ENCODE results near the gene SYTL5.
"Not testable (repeated sequence)": the region's sequence is repeated elsewhere in the genome, so short reads cannot be mapped to it uniquely, and the experiment has no call there.

The SYTL5 gene

DNA sequence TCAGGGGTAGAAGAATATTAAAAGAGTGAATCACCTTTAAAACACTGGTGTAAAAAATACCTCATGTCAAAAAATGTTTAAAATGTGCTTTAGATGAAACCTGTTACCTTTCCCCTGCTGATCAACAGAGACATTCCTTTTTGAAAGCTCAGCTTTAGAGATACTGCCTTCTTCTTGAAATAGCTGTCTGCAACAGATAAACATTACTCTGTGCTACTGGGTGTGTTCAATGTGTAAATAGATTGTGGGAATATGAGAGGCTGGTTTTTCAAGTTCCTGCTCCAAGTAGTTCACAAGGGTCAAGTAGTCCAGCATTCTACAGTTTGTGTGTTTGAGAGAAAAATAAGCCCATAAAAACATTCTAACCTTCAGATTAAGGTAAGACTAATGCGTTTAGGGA lies at the start of gene SYTL5:
Gene SYTL5 (plus strand): TSS at position 263 of the 400 bp plus-strand sequence. CDS start 27,337 bp downstream, outside the sequence.
- no peak for DNase-seq (ENCODE audit: low read depth in 2 of 2)

DNA sequence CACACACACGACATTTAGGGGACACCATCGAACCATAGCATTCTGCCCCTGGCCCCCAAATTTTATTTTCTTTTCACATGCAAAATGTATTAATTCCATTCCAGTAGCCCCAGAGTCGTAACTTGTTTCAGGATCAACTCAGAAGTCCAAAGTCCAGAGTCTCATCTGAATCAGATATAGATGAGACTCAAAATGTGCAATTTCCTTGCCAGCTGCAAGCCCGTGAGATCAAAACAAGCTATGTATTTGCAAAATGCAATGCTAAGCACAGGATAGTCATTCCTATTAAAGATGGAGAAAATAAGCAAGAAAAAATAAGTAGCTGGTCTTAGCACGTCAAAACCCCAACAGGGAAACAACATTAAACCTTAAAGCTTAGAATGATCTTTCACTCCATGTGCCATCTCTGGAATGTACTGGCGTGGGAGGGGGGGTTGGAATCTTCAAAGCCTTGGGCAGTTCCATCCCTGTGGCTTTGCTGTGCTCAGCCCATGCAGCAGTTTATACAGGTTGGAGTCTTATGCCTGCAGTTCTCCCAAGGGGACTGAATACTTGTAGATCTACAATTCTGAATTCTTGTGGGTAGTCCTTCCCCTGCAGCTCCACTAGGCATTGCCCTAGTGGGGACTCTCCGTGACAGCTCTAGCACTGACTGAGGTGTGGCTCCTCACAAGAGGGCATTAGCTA lies 47.7 kb upstream of the SYTL5 start:
- no peak for DNase-seq (ENCODE audit: low read depth in 2 of 2)

DNA sequence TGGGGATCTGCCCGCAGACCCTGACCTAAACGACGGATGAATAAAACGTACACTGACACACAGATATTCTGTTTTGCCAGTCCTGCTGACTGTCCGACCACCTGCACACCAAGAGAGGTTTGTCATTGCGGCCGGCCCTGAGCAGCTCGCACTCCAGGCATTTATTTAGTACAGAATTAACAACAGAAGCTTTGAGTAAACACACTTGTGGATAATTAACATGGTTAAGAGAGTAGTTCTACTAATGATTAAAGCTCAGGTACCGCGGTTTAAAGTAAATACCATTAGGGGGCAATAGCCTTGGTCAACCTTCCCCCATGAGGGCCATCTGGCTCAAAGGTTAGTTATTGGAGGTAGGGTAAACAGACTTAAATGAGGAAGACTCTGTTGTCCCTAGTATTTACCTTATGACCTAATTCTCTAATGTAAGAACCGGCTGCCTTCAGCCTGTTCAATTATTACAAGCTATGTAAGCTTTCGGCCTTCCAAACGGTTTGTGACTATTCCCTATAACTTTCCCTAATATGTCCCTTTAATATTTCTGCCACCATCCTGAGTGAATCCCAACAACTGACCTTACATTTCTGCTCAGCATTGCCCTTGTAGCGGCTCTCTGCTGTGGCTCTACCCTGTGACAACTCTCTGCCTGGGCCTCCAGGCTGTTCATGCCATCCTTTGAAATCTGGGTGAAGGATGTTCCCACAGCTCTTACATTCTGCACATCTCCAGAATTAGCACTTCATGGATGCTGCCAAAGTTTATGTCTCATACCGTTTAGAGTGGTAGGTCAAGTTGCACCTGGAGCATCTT lies 46.9 kb upstream of the SYTL5 start:
- DNase-seq (ENCODE audit: low read depth in 2 of 2): no peak

DNA sequence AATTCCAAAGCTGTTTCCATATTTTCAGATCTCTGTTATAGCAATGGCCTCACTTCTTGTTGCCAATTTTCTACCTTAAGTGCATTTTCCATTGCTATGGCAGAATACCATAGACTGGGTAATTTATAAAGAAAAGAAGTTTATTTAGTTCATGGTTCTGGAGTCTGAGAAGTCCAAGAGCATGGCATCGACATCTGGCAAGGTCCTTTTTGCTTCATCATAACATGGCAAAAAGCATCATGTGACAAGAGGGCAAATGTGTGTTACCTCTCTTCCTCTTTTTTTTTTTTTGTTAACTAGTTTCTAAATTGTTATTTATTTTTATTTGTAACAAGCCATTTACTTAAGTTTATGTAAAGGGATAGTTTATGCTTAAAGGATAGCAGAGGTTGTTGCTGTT lies 45.2 kb upstream of the SYTL5 start:
- no peak for DNase-seq (ENCODE audit: low read depth in 2 of 2)

DNA sequence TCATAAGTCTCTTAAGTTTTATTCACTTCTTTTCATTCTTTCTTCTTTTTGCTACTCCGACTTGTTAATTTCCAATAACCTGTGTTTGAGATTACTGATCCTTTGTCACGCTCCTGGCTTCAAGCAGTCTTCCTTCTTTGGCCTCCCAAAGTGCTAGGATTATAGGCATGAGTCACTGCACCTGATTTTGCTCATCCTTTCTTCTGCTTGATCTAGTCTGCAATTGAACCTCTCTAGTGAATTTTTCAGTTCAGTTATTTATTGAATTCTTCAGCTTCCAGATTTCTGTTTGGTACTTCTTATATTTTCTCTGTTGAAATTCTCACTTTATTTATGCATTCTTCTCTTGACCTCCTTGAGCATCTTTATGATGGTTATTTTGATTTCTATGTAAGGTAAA lies 38.6 kb upstream of the SYTL5 start:
- DNase-seq (ENCODE audit: low read depth in 2 of 2): no peak

DNA sequence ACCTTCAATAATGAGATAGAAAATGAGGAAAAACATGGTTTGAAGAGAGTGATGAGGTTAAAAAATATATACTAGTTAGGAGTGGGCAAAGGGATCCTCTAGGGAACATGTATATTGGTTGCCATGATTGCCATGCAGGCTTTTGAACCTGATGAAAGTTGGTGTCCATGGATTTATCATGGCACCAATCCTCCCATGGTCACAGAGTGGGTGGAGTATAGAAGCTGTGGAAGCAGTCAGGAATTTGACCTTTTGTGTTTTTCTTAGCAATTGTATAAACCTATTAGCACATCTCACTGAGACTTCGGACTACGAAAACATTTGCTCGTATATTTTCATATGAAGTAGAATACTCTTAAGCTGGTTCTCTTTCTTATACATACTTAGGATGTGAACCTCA lies 30.9 kb upstream of the SYTL5 start:
- no peak for DNase-seq (ENCODE audit: low read depth in 2 of 2)

DNA sequence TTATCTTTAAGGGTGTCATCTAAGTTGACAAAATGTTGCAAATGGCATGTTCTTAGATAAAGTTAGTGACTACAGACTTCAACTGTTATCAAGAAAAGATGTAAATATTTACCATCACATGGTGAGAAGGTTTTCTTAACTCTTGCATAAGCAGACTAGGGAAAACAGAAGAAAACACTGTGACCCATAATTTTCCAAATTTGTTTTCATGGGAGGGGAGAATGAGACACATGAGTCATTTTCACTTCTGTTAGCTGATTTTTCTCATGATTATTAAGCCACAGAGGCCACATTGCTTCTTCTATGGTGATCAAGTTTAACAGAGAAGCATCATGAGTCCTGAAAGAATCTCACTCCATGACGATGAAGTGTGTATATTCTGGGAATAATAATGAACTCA lies 30.2 kb upstream of the SYTL5 start:
- DNase-seq (ENCODE audit: low read depth in 2 of 2): no peak

DNA sequence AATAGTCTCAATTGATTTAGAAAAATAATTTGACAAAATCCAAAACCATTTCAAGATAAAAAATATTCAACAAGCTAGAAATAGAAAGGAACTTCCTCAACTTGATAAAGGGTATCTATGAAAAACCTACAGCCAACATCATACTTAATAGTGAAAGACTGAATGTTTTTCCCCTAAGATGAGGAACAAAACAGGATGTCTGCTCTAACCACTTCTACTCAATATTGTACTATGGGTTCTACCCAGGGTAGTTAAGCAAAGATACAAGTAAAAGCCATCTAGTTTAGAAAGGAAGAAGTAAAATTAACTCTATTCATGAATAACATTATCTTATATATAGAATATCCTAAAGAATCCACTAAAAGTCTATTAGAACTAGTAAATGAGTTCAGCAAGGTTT lies 21.5 kb upstream of the SYTL5 start:
- DNase-seq (ENCODE audit: low read depth in 2 of 2): no peak

DNA sequence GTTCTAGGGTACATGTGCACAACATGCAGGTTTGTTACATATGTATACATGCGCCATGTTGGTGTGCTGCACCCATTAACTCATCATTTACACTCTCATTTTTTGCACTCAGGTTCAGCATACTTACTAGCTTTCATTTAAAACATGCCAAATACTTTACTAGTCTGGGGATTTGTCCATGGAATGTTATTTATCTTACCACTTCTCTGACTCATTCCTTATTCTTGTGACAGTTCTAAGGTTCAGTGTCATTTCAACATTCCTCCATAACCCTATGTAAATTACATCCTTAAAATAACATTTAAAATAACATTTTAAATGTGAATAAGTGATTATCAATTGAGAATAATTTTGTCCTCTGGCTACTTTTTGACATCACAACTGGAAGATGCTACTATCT lies 19.5 kb upstream of the SYTL5 start:
- no peak for DNase-seq (ENCODE audit: low read depth in 2 of 2)

DNA sequence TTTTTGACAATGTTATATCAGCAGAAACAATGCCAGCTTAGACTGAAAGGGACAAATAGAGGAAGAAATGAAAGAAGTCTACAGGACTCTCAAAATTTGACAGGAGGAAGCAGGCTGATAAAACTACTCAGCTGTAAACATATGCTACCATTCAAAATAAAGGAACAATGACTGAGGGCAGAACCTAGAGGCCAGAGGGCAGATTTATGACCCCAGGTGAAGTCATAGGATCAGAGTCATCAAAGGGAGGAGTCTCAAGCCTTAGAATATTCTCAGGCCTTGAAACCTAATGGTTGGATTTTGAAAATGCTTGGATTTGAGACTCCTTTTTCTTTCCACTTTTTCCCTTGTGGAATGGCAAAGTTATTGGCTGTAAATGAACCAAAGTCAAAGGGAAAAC lies 17.0 kb upstream of the SYTL5 start:
- DNase-seq (ENCODE audit: low read depth in 2 of 2): no peak

DNA sequence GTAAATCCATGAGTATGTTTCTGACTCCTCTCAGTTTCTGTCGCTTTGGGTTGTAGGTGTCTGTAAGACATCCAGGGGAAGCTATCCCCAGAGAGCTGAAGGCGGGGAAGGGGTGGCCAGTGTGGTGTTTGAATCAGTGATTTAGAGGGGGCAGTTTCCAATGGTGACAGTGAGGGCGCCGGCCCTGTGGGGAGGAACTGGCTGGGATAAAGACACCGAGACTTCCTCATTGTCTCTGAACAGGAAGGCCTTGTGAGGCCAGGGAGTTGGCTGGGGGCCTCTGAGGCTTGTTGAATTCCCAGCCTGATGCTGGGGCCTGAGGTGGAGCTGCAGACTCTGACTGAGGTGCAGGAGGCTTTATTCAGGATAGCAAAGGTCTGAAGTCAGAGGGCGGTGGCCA lies 15.1 kb upstream of the SYTL5 start:
- not testable (repeated sequence) for DNase-seq (ENCODE audit: low read depth in 2 of 2)

DNA sequence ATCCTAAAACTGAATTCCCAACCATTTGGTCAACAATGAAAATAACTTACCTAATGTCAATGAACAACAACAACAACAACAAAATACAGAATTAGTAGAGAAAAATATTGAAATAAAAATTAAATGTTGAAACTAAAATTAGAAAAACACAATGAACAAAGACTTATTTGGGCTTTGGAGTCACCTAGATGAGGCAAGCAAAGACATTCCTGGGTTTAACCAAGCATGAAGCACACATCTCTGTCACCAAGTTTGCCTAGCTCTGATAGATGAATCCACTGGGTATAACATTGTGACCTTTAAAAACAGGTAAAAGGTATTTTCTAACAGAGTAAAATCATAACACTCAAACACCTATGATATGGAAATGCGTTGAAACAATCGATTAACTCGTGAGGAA lies 13.2 kb upstream of the SYTL5 start:
- no peak for DNase-seq (ENCODE audit: low read depth in 2 of 2)

DNA sequence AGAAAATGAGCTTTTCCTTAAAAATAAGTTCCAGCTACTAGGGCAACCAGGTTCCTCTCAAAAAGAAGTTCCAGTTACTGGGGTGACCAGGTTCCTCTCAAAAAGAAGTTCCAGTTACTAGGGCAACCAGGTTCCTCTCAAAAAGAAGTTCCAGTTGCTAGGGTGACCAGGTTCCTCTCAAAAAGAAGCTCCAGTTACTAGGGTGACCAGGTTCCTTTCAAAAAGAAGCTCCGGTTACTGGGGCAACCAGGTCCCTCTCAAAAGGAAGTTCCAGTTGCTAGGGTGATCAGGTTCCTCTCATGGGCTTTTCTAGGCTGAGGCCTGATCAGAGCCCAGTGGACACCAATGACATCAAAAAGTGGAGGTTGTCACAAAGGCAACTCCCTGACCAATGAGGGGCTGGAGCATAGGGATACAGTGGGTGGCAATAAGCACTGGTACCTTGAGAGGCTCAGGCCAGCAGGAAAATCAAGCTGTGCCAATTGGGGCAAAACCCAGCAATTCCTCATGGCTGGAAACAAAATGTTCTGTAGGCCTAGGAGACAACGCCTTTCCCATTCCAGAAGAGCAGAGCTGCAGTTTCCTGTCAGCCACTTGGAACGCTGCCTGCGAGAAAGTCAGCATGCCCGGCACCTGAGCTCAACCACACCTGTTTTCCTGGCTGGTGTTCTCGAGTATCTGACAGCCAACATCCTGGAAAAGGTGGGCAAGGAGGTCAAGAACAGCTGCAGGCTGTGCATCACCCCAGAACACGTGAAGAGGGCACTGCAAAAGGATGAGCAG lies 12.3 kb upstream of the SYTL5 start:
- DNase-seq (ENCODE audit: low read depth in 2 of 2): no peak

DNA sequence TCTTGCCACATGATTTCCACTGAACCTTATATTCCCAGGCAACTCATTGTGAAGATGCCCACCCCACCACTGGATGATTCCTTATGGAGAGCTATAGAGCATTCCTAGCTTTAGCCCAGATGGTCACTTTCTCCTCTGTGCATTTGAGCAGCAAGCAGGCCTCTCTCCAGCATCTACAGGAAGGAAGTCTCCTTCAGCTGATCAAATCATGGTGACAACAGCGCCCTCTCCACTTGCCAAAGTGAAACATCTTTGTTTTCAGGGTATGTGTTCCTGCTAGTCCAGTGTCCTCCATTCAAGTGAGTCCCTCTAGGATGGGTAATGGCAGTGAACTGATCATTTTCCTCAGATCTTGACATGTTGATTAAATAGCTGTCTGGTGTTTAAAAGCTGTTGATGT lies 10.9 kb upstream of the SYTL5 start:
- DNase-seq (ENCODE audit: low read depth in 2 of 2): no peak

DNA sequence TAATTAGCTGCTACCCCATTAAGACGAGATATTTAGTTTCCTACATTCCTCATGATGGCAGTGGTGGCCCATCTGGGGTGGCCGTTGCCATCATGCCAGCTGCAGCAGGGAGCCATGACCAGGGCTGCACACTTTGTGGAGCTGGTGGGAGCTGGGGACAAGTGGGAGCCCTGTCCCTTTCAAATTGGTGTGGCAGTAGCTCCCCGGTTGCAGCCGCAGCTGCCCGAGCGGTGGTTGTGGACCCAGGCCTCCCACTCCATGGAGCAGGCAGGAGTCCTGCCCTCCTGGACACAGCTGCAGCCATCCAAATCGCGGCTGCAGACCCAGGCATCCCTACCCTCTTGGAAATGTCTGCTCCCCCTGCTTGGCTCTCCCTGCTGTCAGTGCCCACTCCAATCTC lies 9.3 kb upstream of the SYTL5 start:
- DNase-seq (ENCODE audit: low read depth in 2 of 2): no peak

DNA sequence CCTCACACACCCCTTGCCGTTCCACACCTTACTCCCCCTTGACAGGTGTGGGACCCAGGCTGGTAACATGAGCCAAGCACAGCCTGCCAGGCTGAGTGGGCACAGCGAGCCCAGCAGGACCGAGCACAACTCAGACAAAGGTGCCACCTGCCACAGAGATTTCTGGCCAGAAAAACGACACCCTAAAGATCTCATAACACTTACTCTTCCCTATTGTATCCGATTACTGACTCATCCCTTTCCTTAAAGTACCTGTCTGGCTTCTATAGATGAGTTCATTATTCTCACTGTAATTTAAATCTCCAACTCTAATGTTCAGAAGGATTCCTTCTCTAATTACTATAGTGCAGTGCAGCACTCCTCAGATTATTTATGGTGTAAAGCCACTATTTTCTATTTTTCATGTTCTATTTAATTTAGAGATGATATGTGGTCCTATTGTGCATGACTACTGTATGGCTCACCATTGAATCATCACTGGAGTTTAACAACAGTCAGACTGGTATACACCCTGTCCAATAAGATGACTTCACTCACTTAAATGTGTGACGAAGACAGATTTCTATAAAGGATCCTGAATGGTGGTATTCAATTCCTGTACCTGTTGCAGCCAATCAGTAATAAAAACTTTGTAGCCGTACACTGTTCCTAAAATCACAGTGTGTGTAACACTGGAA lies 7.6 kb upstream of the SYTL5 start:
- no peak for DNase-seq (ENCODE audit: low read depth in 2 of 2)

DNA sequence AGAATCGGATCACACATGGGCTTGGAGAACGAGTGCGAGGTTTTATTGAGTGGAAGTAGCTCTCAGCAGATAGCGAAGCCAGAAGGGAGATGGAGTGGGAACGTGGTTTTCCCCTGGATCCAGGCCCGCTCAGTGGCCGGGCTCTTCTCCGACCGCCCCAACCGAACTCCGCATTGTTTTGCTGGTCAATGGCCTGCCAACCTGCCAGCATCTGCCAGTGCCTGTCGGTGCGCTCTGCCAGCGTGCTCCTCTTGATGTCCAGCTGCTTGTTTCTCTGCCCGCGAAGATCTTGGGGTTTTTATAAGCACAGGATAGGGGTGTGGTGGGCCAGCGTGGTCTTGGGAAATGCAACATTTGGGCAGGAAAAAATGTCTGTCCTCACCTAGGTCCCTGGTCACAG lies 5.6 kb upstream of the SYTL5 start:
- DNase-seq (ENCODE audit: low read depth in 2 of 2): no peak

DNA sequence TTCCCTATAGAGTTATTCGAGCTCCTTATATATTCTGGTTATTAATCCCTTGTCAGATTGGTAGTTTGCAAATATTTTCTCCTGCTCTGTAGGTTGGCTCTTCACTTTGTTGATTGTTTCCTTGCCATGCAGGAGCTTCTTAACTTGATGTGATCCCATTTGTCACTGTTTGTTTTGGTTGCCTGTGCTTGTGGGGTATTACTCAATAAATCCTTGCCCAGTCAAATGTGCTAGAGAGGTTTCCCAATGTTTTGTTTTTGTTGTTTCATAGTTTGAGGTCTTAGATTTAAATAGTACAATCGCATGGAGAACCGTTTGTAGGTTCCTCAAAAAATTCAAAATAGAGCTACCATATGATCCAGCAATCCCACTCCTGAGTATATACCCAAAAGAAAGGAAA lies 2.3 kb upstream of the SYTL5 start:
- DNase-seq (ENCODE audit: low read depth in 2 of 2): no peak

DNA sequence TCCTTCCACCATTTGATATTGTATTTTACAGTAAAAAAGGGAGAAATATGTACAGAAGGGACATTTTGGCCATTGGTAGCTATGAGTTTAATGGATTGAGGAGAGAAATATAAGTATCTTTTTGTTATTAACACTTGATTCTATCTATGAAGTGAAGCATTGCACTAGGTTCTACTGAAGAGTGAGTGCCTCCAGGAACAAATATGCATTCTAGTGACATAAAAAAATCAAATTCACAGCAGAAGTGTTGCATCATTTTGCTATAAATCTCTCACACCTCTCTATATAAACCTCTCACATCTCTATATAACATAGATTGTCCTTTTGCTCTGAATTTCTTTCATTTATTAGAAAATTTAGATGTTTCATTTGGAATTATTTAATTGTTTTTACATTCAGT lies 425 bp downstream of the SYTL5 start:
- DNase-seq (ENCODE audit: low read depth in 2 of 2): no peak

DNA sequence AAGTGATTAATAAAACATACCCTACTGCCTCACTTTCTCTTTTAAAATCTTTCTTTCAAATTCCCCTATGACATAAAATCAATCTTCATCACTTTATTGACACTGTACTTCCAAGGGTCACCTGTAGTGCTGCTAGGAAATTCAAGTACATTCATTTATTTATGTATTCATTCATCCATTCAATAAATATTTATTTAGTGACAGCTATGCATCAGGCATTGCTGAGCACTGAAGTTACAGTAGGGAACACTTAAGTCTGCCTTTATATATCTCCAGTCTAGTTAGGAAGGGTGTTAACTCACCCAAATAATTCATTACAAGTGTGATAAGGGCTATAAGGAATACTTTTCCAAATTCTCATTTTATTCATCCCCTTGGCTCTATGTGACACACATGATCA lies 2.3 kb downstream of the SYTL5 start:
- no peak for DNase-seq (ENCODE audit: low read depth in 2 of 2)

DNA sequence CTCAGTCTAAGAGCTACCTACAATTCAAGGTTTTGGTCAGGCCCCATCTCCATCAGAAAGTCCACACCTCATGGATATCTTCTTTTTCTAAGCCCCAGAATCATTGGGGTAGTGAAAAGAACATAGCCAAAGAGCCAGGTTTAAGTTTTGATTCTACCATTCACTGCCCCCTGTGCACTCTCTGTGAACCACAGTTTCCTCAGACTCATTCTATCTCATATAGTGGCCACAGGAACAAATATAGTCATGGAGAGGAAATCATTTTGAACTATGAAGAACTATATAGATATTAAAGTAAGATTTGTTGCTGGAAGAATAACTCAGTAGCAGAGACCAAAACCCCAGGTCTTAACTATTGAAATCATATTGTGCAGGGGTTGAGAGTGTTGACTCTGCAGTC lies 3.3 kb downstream of the SYTL5 start:
- no peak for DNase-seq (ENCODE audit: low read depth in 2 of 2)

DNA sequence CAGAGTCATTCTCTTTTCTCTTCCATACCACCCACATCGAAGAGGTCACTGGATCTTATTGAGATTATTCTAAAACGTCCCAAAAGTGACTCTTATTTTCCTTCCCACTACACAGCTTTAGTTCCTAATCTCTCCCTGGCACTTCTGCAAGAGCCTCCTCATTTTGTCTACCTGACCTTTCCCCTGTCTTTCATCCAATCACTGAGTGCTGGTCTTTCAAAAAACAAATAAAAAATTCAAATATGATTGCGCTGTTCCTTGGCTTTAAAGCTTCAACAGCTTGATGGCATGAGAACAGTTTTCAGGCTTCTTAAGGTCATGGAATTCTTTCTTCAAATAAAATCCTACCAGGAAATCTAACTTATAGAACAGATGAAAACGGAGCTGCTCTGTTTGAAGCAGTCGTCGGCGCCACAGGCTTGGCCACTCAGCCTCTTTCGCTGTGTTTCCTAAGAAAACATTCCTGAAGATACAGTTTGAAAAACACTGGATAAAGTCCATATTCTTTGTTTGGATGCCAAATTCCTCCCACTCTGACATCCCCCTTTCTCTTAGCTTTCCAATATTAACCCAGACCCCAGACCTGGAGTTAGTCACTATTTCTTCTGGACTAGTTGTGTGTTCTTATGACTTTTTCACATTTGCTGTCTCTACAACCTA lies 12.5 kb downstream of the SYTL5 start:
- DNase-seq (ENCODE audit: low read depth in 2 of 2): no peak
